Activated naive CD8-positive, alpha-beta T cell (primary cell): ENCODE measurements around the gene GCAT.

Source experiments
- H3K27ac Mint-ChIP-seq: one replicate; pipeline ENCODE4 v1.8.0; 2021; ENCODE audit warnings: mixed read lengths
- H3K27me3 Mint-ChIP-seq: one replicate; pipeline ENCODE4 v1.8.0; 2021; ENCODE audit warnings: mixed read lengths
- H3K36me3 Mint-ChIP-seq: one replicate; pipeline ENCODE4 v1.8.0; 2021; ENCODE audit warnings: mixed read lengths
- H3K4me1 Mint-ChIP-seq: one replicate; pipeline ENCODE4 v1.8.0; 2021; ENCODE audit warnings: low read depth, mixed read lengths
- H3K4me3 Mint-ChIP-seq: one replicate; pipeline ENCODE4 v1.8.0; 2021; ENCODE audit warnings: mild to moderate bottlenecking, mixed read lengths
- H3K9me3 Mint-ChIP-seq: one replicate; pipeline ENCODE4 v1.8.0; 2021; ENCODE audit warnings: low read depth, mixed read lengths

Gene GCAT

GRCh38 chr22:37801946-37802309, 5.8 kb upstream of the GCAT start:
- Mint-ChIP-seq H3K4me3 (peak overlapping the region; percentile 79), H3K4me1 (peaks cover 24% of the 10 kb centered on the region), H3K36me3 (no peaks in the 10 kb centered on the region)

GRCh38 chr22:37802310-37803194, 5.2 kb upstream of the GCAT start:
- Mint-ChIP-seq H3K4me1 (peaks cover 29% of the 10 kb centered on the region), H3K9me3 (no peaks in the 10 kb centered on the region)

More at GRCh38 chr22:37801946-37802309, 5.8 kb upstream of the GCAT start:
- Mint-ChIP-seq H3K9me3 (no peaks in the 10 kb centered on the region), H3K27ac (no peak overlapping the region), H3K27me3 (peaks cover 20% of the 10 kb centered on the region)

GRCh38 chr22:37803195-37803638, 4.5 kb upstream of the GCAT start:
- H3K9me3 Mint-ChIP-seq: no peaks in the 10 kb centered on the region

More at GRCh38 chr22:37802310-37803194, 5.2 kb upstream of the GCAT start:
- Mint-ChIP-seq H3K27me3 (peaks cover 20% of the 10 kb centered on the region), H3K27ac (no peak overlapping the region), H3K4me3 (peak overlapping the region; percentile 79), H3K36me3 (no peaks in the 10 kb centered on the region)

GRCh38 chr22:37803639-37804351, 3.9 kb upstream of the GCAT start:
- no peak overlapping the region for H3K27ac Mint-ChIP-seq
- peaks cover 35% of the 10 kb centered on the region for H3K4me1 Mint-ChIP-seq
- H3K36me3 Mint-ChIP-seq: no peaks in the 10 kb centered on the region
- no peaks in the 10 kb centered on the region for H3K9me3 Mint-ChIP-seq
- H3K27me3 Mint-ChIP-seq: peaks cover 22% of the 10 kb centered on the region
- peak overlapping the region; percentile 63 for H3K4me3 Mint-ChIP-seq

More at GRCh38 chr22:37803195-37803638, 4.5 kb upstream of the GCAT start:
- H3K27ac Mint-ChIP-seq: no peak overlapping the region
- no peaks in the 10 kb centered on the region for H3K36me3 Mint-ChIP-seq
- H3K4me3 Mint-ChIP-seq: peak overlapping the region; percentile 76
- peaks cover 31% of the 10 kb centered on the region for H3K4me1 Mint-ChIP-seq
- peaks cover 21% of the 10 kb centered on the region for H3K27me3 Mint-ChIP-seq

GRCh38 chr22:37804352-37804880, 3.3 kb upstream of the GCAT start:
- Mint-ChIP-seq H3K27me3 (peaks cover 22% of the 10 kb centered on the region), H3K36me3 (no peaks in the 10 kb centered on the region)

GRCh38 chr22:37804881-37805809, 2.6 kb upstream of the GCAT start:
- Mint-ChIP-seq H3K4me1 (peaks cover 37% of the 10 kb centered on the region), H3K9me3 (no peaks in the 10 kb centered on the region), H3K4me3 (peak overlapping the region; percentile 75), H3K27me3 (peaks cover 24% of the 10 kb centered on the region), H3K36me3 (no peaks in the 10 kb centered on the region), H3K27ac (no peak overlapping the region)

More at GRCh38 chr22:37804352-37804880, 3.3 kb upstream of the GCAT start:
- Mint-ChIP-seq H3K27ac (no peak overlapping the region), H3K4me3 (peak overlapping the region; percentile 63), H3K9me3 (no peaks in the 10 kb centered on the region), H3K4me1 (peaks cover 35% of the 10 kb centered on the region)

- peak overlapping the region; percentile 75 for H3K4me3 Mint-ChIP-seq
- H3K36me3 Mint-ChIP-seq: no peaks in the 10 kb centered on the region
- peaks cover 37% of the 10 kb centered on the region for H3K4me1 Mint-ChIP-seq
- H3K27me3 Mint-ChIP-seq: peaks cover 24% of the 10 kb centered on the region
- H3K27ac Mint-ChIP-seq: peak overlapping the region; percentile 50
- no peaks in the 10 kb centered on the region for H3K9me3 Mint-ChIP-seq
Measured at GRCh38 chr22:37805810-37806277, 1.9 kb upstream of the GCAT start.

GRCh38 chr22:37806409-37807333, 1.1 kb upstream of the GCAT start:
- peak overlapping the region; percentile 81 for H3K4me3 Mint-ChIP-seq
- no peak overlapping the region for H3K27ac Mint-ChIP-seq
- H3K27me3 Mint-ChIP-seq: peaks cover 24% of the 10 kb centered on the region
- H3K36me3 Mint-ChIP-seq: no peaks in the 10 kb centered on the region
- H3K4me1 Mint-ChIP-seq: peaks cover 37% of the 10 kb centered on the region
- no peaks in the 10 kb centered on the region for H3K9me3 Mint-ChIP-seq

- Mint-ChIP-seq H3K4me3 (peak overlapping the region; percentile 81), H3K4me1 (peaks cover 28% of the 10 kb centered on the region), H3K27ac (no peak overlapping the region), H3K9me3 (no peaks in the 10 kb centered on the region), H3K36me3 (no peaks in the 10 kb centered on the region), H3K27me3 (peaks cover 22% of the 10 kb centered on the region)
Measured at GRCh38 chr22:37808294-37808657, 542 bp downstream of the GCAT start.

- no peaks in the 10 kb centered on the region for H3K36me3 Mint-ChIP-seq
- no peaks in the 10 kb centered on the region for H3K9me3 Mint-ChIP-seq
- no peak overlapping the region for H3K4me3 Mint-ChIP-seq
- H3K27me3 Mint-ChIP-seq: peaks cover 19% of the 10 kb centered on the region
- peaks cover 25% of the 10 kb centered on the region for H3K4me1 Mint-ChIP-seq
- no peak overlapping the region for H3K27ac Mint-ChIP-seq
Measured at GRCh38 chr22:37809672-37810333, 2.1 kb downstream of the GCAT start.

- Mint-ChIP-seq H3K27ac (no peak overlapping the region), H3K4me3 (no peak overlapping the region), H3K27me3 (peaks cover 10% of the 10 kb centered on the region), H3K36me3 (no peaks in the 10 kb centered on the region), H3K4me1 (peaks cover 13% of the 10 kb centered on the region), H3K9me3 (no peaks in the 10 kb centered on the region)
Measured at GRCh38 chr22:37811867-37812266, 4.1 kb downstream of the GCAT start.

GRCh38 chr22:37812869-37813678, 5.3 kb downstream of the GCAT start:
- H3K36me3 Mint-ChIP-seq: no peaks in the 10 kb centered on the region
- H3K9me3 Mint-ChIP-seq: no peaks in the 10 kb centered on the region
- peaks cover 12% of the 10 kb centered on the region for H3K27me3 Mint-ChIP-seq
- peaks cover 13% of the 10 kb centered on the region for H3K4me1 Mint-ChIP-seq
- H3K27ac Mint-ChIP-seq: no peak overlapping the region
- H3K4me3 Mint-ChIP-seq: no peak overlapping the region
